ENCODE results near the gene LRRTM3. TPM values are rescaled to one million over a fixed set of nuclear protein-coding genes. Genes with fewer than 3 reads are reported as not detected.

Gene LRRTM3
- polyA plus RNA-seq, 2 of the 4 experiments (the other 2 are of a cell fraction): not detected

DNA sequence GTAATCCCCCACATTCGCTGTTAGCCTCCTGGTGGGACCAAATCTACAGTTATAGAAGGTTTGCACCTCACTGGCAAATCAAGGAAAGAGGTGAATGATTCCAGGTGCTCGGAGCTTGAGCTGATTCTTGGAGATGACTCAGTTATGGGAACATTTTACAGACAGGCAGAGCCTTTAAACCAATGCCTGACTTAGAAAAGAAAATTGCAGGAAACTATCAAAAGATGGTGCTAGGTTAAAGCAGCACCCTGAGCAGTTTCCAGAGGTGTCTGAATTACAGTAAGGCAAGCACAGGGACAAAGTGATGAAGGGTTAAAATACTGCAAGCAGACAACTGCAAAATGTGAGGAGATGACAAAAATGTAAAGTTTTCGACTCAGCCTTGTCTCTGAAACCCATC is 2.9 kb downstream of the LRRTM3 start:
- H3K4me3 ChIP-seq: no peak overlapping the region
- ATAC-seq (no peak), DNase-seq (ENCODE audit: low read depth in 1 of 2, low spot score in 1 of 2) (no peak), FAIRE-seq (no peak)
- ChIA-PET CTCF (interaction anchor here (0.9 to 1.6 kb wide), 2 partner anchors 10 to 12 kb away, joined by 3 read pairs; no protein-coding TSS in a partner anchor), POLR2A (no interaction called here)
- no peak overlapping the region for H3K27ac ChIP-seq
- WGBS (ENCODE audit: missing lambda C conversion rate): 9% methylated on average over 3 of the region's 3 CpGs
- no peaks in the 10 kb centered on the region for H3K9me3 ChIP-seq
- H3K4me2 ChIP-seq: no peak overlapping the region
- TF ChIP-seq NFE2L2 (conservative IDR thresholded peaks at IDR 0.05; ENCODE audit: low read length) (no peak), RAD21 (conservative IDR thresholded peaks at IDR 0.05 in 1 of 2, IDR thresholded peaks at IDR 0.05 in 1 of 2) (no peak), GATA3 (IDR thresholded peaks at IDR 0.05; ENCODE audit: borderline replicate concordance) (no peak), ZC3H11A (IDR thresholded peaks at IDR 0.05) (no peak), HOXB5 (CRISPR knock-in tag; IDR thresholded peaks at IDR 0.05) (no peak), CHD4 (IDR thresholded peaks at IDR 0.05; ENCODE audit: borderline replicate concordance) (no peak), ZNF302 (CRISPR knock-in tag; IDR thresholded peaks at IDR 0.05) (no peak), RARB (CRISPR knock-in tag; IDR thresholded peaks at IDR 0.05) (no peak), FOSB (CRISPR knock-in tag; IDR thresholded peaks at IDR 0.05) (no peak), JUN (IDR thresholded peaks at IDR 0.05) (no peak), HEYL (CRISPR knock-in tag; IDR thresholded peaks at IDR 0.05) (no peak)
- TF ChIP-seq, protein P1, sequence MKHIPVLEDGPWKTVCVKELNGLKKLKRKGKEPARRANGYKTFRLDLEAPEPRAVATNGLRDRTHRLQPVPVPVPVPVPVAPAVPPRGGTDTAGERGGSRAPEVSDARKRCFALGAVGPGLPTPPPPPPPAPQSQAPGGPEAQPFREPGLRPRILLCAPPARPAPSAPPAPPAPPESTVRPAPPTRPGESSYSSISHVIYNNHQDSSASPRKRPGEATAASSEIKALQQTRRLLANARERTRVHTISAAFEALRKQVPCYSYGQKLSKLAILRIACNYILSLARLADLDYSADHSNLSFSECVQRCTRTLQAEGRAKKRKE (CRISPR knock-in tag; IDR thresholded peaks at IDR 0.05; ENCODE audit: low read depth): no peak
- no peaks in the 10 kb centered on the region for H3K4me1 ChIP-seq

GRCh38 chr10:66929375-66929774 is 3.5 kb downstream of the LRRTM3 start:
- H3K4me2 ChIP-seq: no peak overlapping the region
- H3K4me3 ChIP-seq: no peak overlapping the region
- no peaks in the 10 kb centered on the region for H3K9me3 ChIP-seq
- FAIRE-seq (no peak), DNase-seq (ENCODE audit: low read depth in 1 of 2, low spot score in 1 of 2) (no peak), ATAC-seq (no peak)
- TF ChIP-seq CHD2 (IDR thresholded peaks at IDR 0.05; ENCODE audit: low read length, partially characterized antibody) (no peak), HEYL (CRISPR knock-in tag; IDR thresholded peaks at IDR 0.05) (no peak), HOXB5 (CRISPR knock-in tag; IDR thresholded peaks at IDR 0.05) (no peak), RAD21 (conservative IDR thresholded peaks at IDR 0.05 in 1 of 2, IDR thresholded peaks at IDR 0.05 in 1 of 2) (no peak), MYC (IDR thresholded peaks at IDR 0.05; ENCODE audit: borderline replicate concordance, low read length) (no peak), POLR2AphosphoS2 (conservative IDR thresholded peaks at IDR 0.05; ENCODE audit: low read length) (no peak), MAX (IDR thresholded peaks at IDR 0.05) (no peak), PHF8 (IDR thresholded peaks at IDR 0.05; ENCODE audit: borderline replicate concordance, low read depth) (no peak), FOSL2 (IDR thresholded peaks at IDR 0.05) (no peak), FOSL2 (CRISPR knock-in tag; IDR thresholded peaks at IDR 0.05) (no peak), EP300 (IDR thresholded peaks at IDR 0.05) (no peak), GATA3 (IDR thresholded peaks at IDR 0.05; ENCODE audit: borderline replicate concordance) (no peak), KDM1A (IDR thresholded peaks at IDR 0.05; ENCODE audit: low read depth) (no peak), RARB (CRISPR knock-in tag; IDR thresholded peaks at IDR 0.05) (no peak), ESRRA (IDR thresholded peaks at IDR 0.05; ENCODE audit: borderline replicate concordance, low read length) (no peak), NFE2L2 (conservative IDR thresholded peaks at IDR 0.05; ENCODE audit: low read length) (no peak), HDAC2 (IDR thresholded peaks at IDR 0.05) (no peak), KDM5A (IDR thresholded peaks at IDR 0.05) (no peak)
- TF ChIP-seq, protein P2, sequence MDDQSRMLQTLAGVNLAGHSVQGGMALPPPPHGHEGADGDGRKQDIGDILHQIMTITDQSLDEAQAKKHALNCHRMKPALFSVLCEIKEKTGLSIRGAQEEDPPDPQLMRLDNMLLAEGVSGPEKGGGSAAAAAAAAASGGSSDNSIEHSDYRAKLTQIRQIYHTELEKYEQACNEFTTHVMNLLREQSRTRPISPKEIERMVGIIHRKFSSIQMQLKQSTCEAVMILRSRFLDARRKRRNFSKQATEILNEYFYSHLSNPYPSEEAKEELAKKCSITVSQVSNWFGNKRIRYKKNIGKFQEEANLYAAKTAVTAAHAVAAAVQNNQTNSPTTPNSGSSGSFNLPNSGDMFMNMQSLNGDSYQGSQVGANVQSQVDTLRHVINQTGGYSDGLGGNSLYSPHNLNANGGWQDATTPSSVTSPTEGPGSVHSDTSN (IDR thresholded peaks at IDR 0.05): no peak
- ChIA-PET POLR2A (no interaction called here), CTCF (no interaction called here)
- no peak overlapping the region for H3K27ac ChIP-seq
- WGBS (ENCODE audit: missing lambda C conversion rate): 2% methylated on average over 5 of the region's 5 CpGs
- H3K4me1 ChIP-seq: no peaks in the 10 kb centered on the region
